A204.1 (cell line): ENCODE measurements around the gene CERCAM.
"Not testable (repeated sequence)": the region's sequence is repeated elsewhere in the genome, so short reads cannot be mapped to it uniquely, and the experiment has no call there.

Experiments
- FAIRE-seq: peaks from 2 replicates; lab custom pipeline; 2012; peaks lifted over from hg19 to GRCh38; lab: Jason Lieb, UNC

CERCAM gene

GRCh38 chr9:128393970-128394369 is 26.7 kb upstream of the CERCAM start:
- FAIRE-seq, result no peak

GRCh38 chr9:128394379-128395168 is 26.1 kb upstream of the CERCAM start:
- no peak for FAIRE-seq

- no peak for FAIRE-seq
Observed at GRCh38 chr9:128396970-128397613, 23.6 kb upstream of the CERCAM start.

- no peak for FAIRE-seq
Observed at GRCh38 chr9:128397831-128398230, 22.8 kb upstream of the CERCAM start.

- FAIRE-seq, result no peak
Observed at GRCh38 chr9:128399861-128400260, 20.8 kb upstream of the CERCAM start.

GRCh38 chr9:128404560-128404959 is 16.1 kb upstream of the CERCAM start:
- FAIRE-seq, result no peak

GRCh38 chr9:128405077-128405779 is 15.4 kb upstream of the CERCAM start:
- no peak for FAIRE-seq

- no peak for FAIRE-seq
Observed at GRCh38 chr9:128405780-128406171, 14.9 kb upstream of the CERCAM start.

GRCh38 chr9:128406848-128407391 is 13.7 kb upstream of the CERCAM start:
- FAIRE-seq, result no peak

GRCh38 chr9:128408963-128409431 is 11.7 kb upstream of the CERCAM start:
- FAIRE-seq, result no peak

GRCh38 chr9:128409450-128409849 is 11.2 kb upstream of the CERCAM start:
- no peak for FAIRE-seq

- no peak for FAIRE-seq
Observed at GRCh38 chr9:128409978-128410377, 10.7 kb upstream of the CERCAM start.

GRCh38 chr9:128411364-128412119 is 9.1 kb upstream of the CERCAM start:
- FAIRE-seq, result no peak

GRCh38 chr9:128412120-128412790 is 8.4 kb upstream of the CERCAM start:
- no peak for FAIRE-seq

GRCh38 chr9:128413728-128414127 is 6.9 kb upstream of the CERCAM start:
- not testable (repeated sequence) for FAIRE-seq

- no peak for FAIRE-seq
Observed at GRCh38 chr9:128414461-128414860, 6.2 kb upstream of the CERCAM start.

GRCh38 chr9:128415281-128415680 is 5.4 kb upstream of the CERCAM start:
- no peak for FAIRE-seq

- FAIRE-seq, result no peak
Observed at GRCh38 chr9:128416014-128416413, 4.6 kb upstream of the CERCAM start.

GRCh38 chr9:128416432-128417019 is 4.1 kb upstream of the CERCAM start:
- no peak for FAIRE-seq

- FAIRE-seq, result no peak
Observed at GRCh38 chr9:128419061-128419925, 1.4 kb upstream of the CERCAM start.
